NCI-H446 treated with DMSO at 0.1 percent for 48 hours (cell line): ENCODE data around the gene ZNF524.
A peak's percentile ranks its signal among the peaks of the same experiment; 100 is the strongest.

Experiments
- DNase-seq: peaks from one replicate; lab custom pipeline; 2025; lab: John Stamatoyannopoulos, UW

ZNF524 gene

DNA sequence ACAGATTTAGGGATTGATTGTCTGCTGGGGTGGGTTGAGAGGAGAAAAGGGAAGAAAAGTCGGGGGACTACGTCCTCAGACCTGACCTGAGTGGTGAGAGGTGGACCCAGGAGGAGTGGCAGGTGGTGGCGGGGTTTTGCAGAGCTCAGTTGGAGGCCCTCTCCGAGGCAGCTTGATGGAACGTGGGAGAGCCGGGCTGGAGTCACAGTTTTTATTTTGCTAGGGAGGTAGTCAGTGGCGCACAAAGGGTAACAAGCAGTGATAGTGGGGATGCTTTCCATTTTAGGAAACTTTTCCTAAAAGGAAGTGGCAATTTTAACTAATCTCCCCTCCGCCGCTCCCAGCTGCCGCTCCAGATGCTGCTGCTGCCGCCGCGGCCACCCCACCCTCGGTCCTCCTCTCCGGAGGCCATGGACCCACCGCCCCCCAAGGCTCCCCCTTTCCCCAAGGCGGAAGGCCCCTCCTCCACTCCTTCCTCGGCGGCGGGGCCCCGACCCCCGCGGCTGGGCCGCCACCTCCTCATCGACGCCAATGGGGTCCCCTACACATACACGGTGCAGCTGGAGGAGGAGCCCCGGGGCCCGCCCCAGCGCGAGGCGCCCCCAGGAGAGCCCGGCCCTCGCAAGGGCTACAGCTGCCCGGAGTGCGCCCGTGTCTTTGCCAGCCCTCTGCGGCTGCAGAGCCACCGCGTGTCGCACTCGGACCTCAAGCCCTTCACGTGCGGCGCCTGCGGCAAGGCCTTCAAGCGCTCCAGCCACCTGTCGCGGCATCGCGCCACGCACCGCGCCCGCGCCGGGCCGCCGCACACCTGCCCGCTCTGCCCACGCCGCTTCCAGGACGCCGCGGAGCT, 42.3 kb downstream of the ZNF524 start:
- DNase-seq = no peak

DNA sequence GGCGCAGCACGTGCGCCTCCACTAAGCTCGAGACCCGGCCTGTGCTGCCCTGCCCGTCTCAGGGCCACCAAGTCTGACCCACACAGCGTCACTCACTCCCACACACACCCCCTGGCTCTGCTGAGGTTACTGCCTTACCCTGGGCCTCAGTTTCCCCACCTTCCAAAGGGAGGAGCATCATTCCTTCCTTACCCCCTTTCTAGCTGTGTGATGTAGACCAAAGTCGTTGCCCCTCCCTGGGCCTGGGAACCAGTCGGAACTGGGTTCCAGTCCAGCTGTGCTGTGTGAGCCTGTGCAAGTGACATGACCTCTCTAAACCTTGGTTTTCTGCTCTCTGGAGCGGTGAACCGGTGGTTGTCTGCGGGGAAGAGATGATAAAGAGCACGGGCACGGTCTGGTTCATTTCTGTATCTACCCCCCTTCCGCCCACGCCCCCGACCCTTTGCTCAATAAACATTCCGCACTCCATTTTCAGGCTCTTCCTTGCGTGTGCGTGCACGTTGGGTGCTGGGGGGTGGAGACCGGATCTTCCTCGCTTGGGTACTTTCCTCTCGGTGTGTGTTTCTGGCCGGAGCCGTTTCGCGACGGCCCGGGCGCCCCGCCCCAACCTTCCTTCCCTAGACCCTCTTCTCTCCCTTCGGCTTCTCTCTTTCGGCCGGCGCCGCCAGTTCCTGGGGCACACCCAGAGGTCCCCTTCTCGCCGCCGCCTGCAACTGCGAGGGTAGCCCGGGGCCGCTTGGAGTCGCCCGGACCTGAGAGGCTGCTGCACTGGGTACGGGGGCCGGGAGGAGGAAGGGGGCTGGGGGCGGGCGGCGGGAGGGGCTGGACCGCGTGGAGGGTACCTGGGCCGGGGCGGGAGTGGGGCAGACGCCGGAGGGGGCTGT, 43.2 kb downstream of the ZNF524 start, which contains the start of gene ZNF581:
Gene ZNF581, plus strand, starts transcription at position 647 of the 884 bp plus-strand sequence. CDS start 923 bp downstream, outside the sequence.
- peak; percentile 28 for DNase-seq

DNA sequence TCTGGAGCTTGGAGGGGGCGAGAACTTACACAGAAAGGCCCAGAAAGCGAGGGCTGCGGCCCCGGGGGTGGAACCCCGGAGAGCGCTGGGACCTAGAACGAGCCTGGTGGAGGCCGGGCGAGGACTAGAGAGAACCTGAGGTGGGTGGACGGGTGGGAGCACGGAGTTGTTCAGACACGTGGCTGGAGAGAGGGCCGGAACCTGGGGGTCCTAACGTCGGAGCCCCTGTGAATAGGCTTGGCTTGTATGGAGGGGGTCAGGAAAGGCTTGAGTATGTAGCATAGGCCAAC, 43.7 kb downstream of the ZNF524 start:
- no peak for DNase-seq

DNA sequence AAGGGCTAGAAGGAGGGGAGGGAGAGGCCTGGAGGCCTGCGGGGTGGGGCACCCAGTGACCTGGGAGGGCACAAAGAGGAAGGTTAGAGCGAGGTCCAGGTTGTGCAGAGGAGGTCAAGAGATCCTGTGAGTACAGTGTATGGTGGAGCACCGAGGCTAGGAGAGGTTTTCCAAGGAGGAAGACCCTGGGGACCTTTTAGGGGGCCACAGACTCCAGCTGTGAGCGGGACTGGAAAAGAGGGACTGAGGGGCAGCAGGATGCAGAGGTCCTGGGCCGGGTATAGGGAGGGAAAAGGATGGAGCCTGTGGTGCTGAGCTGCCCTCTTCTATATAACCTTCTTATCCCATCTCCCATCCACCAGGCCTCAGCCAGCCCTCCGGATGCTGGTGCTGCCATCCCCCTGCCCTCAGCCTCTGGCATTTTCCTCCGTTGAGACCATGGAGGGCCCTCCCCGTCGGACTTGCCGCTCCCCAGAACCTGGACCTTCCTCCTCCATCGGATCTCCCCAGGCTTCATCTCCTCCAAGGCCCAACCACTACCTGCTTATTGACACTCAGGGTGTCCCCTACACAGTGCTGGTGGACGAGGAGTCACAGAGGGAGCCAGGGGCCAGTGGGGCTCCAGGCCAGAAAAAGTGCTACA, 44.2 kb downstream of the ZNF524 start:
- DNase-seq = no peak

DNA sequence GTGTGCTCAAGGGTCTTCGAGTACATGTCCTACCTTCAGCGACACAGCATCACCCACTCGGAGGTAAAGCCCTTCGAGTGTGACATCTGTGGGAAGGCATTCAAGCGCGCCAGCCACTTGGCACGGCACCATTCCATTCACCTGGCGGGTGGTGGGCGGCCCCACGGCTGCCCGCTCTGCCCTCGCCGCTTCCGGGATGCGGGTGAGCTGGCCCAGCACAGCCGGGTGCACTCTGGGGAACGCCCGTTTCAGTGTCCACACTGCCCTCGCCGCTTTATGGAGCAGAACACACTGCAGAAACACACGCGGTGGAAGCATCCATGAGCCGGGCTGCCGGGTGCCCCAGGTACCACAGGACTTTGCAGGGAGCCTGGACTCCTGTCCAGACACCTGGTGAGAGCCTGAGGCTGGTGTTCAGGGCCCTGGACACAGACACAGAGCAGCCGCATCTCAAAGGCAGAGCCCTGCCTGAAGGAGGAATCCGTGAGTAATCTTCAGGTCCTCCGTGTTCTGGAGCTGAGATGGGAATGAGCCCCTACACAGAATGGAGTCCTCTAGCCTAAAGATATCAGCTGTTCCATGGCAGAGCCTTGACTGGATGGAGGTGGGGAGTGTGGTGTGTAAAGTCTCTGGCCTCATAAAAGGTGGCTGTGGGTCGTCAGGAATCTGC, 44.9 kb downstream of the ZNF524 start:
- no peak for DNase-seq

DNA sequence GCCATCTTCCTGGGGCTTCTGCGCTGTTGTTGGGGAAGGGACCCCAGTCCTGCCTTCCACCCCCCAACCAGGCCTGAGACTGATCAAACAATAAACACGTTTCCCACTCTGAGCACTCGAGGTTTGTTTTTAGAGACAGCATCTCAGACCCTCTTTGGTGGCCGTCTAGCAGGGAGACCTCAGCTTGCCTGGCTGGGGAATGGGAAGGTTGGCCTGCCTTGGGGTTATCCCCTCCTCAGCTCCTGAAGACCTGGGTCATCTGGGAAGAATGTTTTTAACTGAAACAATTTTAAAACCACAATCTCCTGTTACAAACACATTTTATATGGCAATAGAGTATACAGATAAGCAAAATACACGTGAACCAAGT, 45.4 kb downstream of the ZNF524 start:
- DNase-seq = no peak

DNA sequence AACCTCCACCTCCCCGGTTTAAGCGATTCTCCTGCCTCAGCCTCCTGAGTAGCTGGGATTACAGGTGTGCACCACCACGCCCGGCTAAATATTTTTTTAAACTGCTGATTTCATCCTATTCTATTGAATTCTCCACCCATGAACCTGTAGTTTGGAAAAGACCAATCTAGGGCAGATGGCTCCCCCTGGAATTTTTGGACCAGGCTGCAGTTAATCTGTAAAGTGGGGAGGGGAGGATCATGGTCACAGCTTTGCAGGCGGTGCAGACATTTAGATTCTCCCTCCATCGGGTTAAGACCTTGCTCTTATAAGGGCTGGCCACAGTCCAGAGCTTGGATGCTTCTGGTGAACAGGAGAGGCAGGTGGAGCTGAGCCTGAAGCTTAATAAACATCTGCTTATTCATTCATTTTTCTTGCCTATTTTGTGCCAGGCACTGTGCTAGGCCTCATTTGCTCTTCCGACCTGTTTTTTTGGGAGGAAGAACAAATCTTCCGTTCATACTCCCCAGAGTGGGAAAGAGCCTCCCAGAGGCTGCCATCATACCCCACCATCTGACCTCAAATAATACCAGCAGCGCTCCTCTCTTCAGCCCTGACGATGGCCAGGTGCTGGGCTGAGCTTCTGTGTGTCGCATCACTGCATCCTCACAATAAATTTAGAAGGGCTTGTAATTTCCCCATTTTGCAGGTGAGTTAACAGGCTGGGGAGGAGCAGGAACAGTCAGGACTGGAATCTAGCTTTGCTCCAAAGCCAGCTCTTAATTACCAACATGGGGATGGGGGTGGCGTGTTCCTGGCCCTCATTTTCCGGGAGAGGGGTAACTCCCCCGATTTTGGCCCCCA, 47.0 kb downstream of the ZNF524 start:
- DNase-seq = no peak

DNA sequence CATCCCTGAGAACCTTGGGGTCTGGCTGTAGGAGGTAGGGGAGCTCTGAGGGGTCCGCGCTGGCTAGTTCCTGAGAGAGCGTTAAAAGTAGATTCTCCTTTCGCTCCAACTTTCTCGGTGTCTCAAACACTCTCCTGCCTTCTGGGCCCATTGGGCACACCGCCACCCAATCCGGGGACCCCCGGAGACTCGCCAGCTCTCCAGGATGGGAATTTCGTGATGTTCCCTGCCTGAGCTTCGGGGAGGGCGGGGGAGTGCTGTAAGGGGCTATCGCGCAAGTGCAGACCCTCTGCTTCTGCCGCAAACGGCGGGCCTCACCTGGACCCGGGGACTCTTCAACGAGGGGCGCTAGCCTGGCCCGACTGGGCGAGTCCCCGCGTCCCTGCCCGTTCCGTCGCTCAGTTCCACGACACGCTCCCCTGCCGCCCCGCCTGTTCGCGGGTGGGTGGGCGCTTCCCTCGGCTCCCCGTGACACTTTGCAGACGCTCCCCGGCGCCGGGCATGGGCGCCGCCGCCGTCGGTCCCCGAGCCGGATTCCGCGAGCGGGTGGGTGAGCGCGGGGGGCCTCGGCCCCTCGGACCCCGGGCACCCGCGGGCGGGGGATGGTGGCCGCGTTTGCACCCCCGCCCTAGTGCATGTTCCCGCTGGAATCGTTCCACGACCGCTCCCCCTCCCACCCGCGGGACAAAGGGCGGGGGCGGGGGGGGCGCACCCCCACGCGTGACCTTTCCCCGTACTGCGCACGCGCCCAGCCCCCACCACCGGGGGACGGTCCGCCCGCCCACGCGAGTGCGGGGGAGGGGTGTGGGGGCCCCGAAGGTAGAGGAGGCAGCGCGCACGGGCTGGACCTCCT, 47.9 kb downstream of the ZNF524 start, which contains the start of gene CCDC106:
Gene CCDC106, plus strand, starts transcription at position 481 of the 853 bp plus-strand sequence. CDS start 835 bp downstream, outside the sequence.
- DNase-seq = peak; percentile 81

DNA sequence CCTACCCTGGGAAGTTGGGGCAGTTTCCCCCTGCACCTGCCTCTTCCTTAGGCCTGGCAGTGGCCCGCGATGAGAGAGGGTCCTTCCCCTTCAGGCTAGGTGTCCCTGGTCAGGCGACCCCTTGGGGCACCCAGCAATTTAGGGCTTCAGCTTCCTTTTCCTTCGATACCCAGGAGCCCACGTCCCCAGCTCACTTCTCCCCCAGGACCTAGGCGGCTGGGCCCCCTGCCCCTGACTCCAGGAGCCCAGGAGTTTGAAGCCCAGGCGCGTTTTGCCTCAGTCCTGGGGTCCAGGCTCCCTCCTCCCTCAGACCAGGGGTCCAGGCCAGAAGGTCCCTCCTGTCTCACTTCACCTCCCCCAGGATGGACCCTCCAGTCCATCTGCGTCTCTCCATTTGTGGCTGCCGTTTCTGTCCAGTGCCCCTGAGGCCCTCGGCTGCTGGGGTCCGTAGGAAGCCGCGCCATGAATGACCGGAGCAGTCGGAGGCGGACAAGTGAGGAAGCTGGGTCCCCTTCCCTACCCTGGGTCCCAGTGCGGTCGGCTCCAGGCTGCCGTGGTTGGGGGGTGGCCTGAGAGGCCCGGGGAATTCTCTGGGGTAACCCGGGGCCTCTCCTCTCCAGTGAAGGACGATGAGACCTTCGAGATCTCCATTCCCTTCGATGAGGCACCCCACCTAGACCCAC, 48.6 kb downstream of the ZNF524 start:
- DNase-seq = no peak

DNA sequence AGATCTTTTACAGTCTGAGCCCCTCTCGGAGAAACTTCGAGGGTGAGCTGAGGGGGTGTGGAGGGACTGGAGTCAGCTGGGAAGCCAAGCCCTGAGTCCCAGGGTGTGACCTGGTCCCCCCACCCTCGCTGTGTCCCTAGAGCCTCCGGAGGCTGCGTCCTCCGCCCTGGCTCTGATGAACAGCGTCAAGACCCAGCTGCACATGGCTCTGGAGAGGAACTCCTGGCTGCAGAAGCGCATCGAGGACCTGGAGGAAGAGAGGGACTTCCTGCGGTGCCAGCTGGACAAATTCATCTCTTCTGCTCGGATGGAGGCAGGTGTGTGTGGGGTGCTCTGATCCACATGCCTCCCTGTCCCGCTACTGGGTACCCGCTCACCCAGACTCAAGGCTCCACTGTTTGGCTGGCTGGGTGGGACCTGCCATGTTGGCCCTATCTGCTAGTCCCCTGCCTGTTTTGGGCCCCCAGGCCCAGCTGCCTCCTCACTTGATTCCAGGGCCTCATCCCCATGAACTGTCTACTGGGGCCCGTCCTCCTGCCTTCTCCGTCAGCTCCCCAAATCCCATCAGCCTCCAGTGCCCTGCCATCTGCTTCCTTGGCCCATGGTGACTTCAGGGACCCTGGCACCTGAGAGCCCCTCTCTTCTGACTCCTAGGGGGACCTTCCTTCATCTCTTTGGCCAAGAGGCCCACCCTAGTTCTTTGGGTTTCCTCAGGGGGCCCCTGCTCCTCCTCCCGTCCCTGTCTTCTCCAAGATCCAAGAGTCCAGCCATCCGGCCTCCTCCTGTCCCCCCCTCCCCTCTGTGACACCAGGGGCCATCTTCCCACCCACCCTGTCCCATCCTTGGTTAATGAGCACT, 49.4 kb downstream of the ZNF524 start:
- no peak for DNase-seq

DNA sequence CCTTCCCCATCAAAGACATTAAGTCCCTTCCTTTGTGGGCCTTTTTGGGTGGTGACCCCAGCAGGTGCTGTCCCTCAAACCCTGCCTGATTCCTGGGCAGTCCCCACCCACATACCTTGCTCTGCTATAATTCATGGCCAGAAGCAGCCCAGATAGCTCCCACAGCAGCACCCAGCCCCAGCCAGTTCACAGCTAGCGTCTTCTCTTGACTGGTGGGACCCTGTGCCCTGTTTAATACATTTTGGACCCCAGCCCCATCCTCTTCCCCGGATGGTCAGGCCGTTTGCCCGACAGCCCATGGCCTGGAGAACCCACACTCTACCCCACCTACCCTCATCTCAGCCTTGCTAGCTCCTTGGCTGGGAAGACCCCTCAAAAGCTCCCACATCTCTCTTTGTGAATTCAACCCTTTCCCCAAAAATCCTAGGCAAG, 50.1 kb downstream of the ZNF524 start:
- DNase-seq = no peak

DNA sequence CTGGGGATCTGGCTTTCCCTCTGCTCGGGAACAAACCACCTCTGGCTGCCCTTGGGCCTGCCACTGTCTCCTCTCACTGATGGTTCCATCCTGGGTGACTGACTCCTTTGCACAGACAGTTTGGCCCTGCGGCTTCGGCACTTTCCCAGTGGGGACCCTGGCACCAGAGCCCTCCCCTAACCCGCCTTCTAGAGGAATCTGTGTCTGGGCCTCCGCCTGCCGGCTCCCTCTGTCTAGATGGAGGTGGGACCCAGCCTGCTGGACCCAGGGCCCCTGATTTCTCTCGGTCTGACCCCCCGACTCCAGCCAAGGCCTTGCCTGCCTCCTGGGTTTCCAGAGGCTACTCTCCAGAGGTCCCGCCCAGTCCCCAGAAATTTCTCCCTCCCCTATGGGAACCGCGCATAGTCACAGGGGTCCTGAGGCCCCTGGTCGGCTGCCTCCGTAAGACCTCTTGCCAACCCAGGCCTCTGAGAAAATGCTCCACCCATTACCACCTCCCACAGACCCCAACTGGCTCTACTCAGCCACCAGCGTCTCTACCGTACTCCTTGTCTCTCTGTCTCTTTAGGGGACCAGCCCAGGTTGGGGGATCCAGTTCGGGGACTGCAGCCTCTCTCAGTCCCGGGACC, 50.6 kb downstream of the ZNF524 start:
- no peak for DNase-seq

DNA sequence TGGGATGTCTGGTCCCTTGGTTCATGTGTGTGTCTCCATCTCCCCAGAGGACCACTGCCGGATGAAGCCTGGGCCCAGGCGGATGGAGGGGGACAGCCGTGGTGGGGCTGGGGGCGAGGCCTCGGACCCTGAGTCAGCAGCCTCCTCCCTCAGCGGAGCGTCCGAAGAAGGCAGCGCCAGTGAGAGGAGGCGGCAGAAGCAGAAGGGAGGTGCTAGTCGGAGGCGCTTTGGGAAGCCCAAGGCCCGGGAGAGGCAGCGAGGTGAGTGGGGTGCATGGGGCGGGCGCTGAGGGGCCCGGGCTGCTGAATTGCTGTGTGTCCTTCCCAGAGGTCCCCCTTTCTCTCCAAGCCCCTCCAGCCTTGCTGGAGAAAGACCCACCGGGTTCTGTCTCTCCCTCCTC, 51.1 kb downstream of the ZNF524 start:
- DNase-seq = no peak

DNA sequence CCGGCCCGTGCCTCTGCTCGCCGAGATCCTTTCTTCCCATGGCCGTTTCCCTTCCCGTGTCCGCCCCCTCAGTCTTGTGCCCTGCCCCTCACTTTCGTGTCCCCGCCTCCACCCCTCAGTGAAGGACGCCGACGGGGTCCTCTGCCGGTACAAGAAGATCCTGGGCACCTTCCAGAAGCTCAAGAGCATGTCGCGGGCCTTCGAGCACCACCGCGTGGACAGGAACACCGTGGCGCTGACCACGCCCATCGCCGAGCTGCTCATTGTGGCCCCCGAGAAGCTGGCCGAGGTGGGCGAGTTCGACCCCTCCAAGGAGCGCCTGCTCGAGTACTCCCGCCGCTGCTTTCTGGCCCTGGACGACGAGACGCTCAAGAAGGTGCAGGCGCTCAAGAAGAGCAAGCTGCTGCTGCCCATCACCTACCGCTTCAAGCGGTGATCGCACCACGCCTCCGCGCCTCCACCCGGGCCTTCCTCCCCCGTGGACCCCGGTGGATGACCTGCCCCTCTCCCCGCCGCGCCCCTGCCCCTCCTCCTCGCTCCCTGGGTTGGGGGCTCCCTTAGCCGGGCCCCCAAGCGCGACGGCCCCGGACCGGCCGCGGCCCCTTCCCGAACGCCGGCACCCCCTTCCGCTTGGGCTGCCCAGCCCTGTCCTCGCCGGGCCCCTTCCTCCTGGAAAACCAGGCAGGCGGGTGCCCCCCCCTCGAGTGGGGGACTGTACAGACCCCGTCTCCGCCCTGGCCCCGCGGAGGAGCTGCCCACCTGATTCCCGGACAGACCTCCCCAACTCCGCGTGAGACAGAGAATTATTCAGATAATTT, 52.4 kb downstream of the ZNF524 start:
- DNase-seq = no peak
